HuH-7 (cell line): ENCODE data around the gene PLET1.

Experiments used
- DNase-seq: peaks from one replicate; pipeline ENCODE4 v3.0.0; 2011; ENCODE audit warnings: low spot score

Gene PLET1

GRCh38 chr11:112281726-112282125, 21.1 kb upstream of the PLET1 start:
- no peak for DNase-seq

- peak; percentile 74 for DNase-seq
These were observed 19.8 kb upstream of the PLET1 start for GRCh38 chr11:112280268-112281126.

- DNase-seq: peak; percentile 67
These were observed 19.2 kb upstream of the PLET1 start for GRCh38 chr11:112279901-112280267.

GRCh38 chr11:112278803-112279202, 18.1 kb upstream of the PLET1 start:
- DNase-seq: no peak

GRCh38 chr11:112277941-112278340, 17.3 kb upstream of the PLET1 start:
- no peak for DNase-seq

GRCh38 chr11:112277029-112277428, 16.4 kb upstream of the PLET1 start:
- DNase-seq: no peak

GRCh38 chr11:112274007-112274783, 13.5 kb upstream of the PLET1 start:
- no peak for DNase-seq

GRCh38 chr11:112273066-112273465, 12.4 kb upstream of the PLET1 start:
- no peak for DNase-seq

GRCh38 chr11:112271242-112271641, 10.6 kb upstream of the PLET1 start:
- no peak for DNase-seq

- DNase-seq: no peak
These were observed 10.0 kb upstream of the PLET1 start for GRCh38 chr11:112270551-112271180.

- no peak for DNase-seq
These were observed 8.5 kb upstream of the PLET1 start for GRCh38 chr11:112269139-112269538.

- no peak for DNase-seq
These were observed 7.7 kb upstream of the PLET1 start for GRCh38 chr11:112268406-112268805.

GRCh38 chr11:112267188-112267591, 6.5 kb upstream of the PLET1 start:
- DNase-seq: no peak

GRCh38 chr11:112266410-112266778, 5.7 kb upstream of the PLET1 start:
- no peak for DNase-seq

- DNase-seq: no peak
These were observed 5.2 kb upstream of the PLET1 start for GRCh38 chr11:112265659-112266409.

GRCh38 chr11:112255067-112255720, 5.5 kb downstream of the PLET1 start:
- DNase-seq: no peak

- no peak for DNase-seq
These were observed 6.9 kb downstream of the PLET1 start for GRCh38 chr11:112253605-112254242.

GRCh38 chr11:112249871-112250610, 10.6 kb downstream of the PLET1 start:
- no peak for DNase-seq

- DNase-seq: no peak
These were observed 12.5 kb downstream of the PLET1 start for GRCh38 chr11:112248201-112248600.

- no peak for DNase-seq
These were observed 13.5 kb downstream of the PLET1 start for GRCh38 chr11:112247201-112247600.
